A549 (cell line): Measurements from ENCODE around the gene MOB4. TPM values are rescaled to one million over a fixed set of nuclear protein-coding genes. Genes with fewer than 3 reads are reported as not detected.

Experiments used
- ATAC-seq, 2 experiments: fragments of 200-7000 bp in 1 of 2; fragments of >200 bp in 1 of 2; cut with Nextera tagmentation in 1 of 2; cut with Tn5 transposase in 1 of 2; 3 replicates each; pipeline versions ENCODE4 v1.8.0 to v1.9.1; 2018 to 2020; ENCODE audit warnings: mild to moderate bottlenecking in 1 of 2, moderate library complexity in 1 of 2
- CTCF ChIA-PET: fragments of 300-600 bp; sonication (Branson Sonifier 250); formaldehyde crosslinking; extraction: SDS; loops from one replicate; lab custom pipeline; 2021; ENCODE audit warnings: antibody characterized with exemption, inconsistent platforms; lab: Yijun Ruan, JAX
- POLR2A ChIA-PET: fragments of 350-600 bp; formaldehyde crosslinking; extraction: SDS; loops from one replicate; lab custom pipeline; 2021; ENCODE audit warnings: antibody characterized with exemption, inconsistent platforms; lab: Yijun Ruan, JAX
- DNase-seq, 2 experiments: peaks; one replicate each; pipeline versions ENCODE4 v3.0.0 to v3.0.0-alpha.2; 2011 to 2016; ENCODE audit warnings: low read depth in 1 of 2, low spot score in 1 of 2
- FAIRE-seq: peaks from 2 replicates; lab custom pipeline; 2011; peaks lifted over from hg19 to GRCh38; lab: Jason Lieb, UNC
- H3K27ac ChIP-seq, 2 experiments: fragments of >200 bp; sonication (Bioruptor Twin); formaldehyde crosslinking; 3 replicates each; pipeline ENCODE4 v1.5.1; 2016 to 2017
- H3K4me1 ChIP-seq: fragments of >200 bp; sonication (Bioruptor Twin); formaldehyde crosslinking; 3 replicates; pipeline ENCODE4 v1.6.1; 2016
- H3K4me2 ChIP-seq: fragments of >200 bp; sonication (Bioruptor Twin); formaldehyde crosslinking; 3 replicates; pipeline ENCODE4 v1.6.1; 2016
- H3K4me3 ChIP-seq: fragments of >200 bp; sonication (Bioruptor Twin); formaldehyde crosslinking; 3 replicates; pipeline ENCODE4 v1.5.1; 2016
- H3K9me3 ChIP-seq: fragments of >200 bp; sonication (Bioruptor Twin); formaldehyde crosslinking; 3 replicates; pipeline ENCODE4 v1.6.1; 2016
- ATOH8 ChIP-seq: fragments of 250-450 bp; sonication (Bioruptor Pico); IDR thresholded peaks from 2 replicates; pipeline ENCODE4 v1.5.0; 2020; ENCODE audit warnings: low read depth, mild to moderate bottlenecking, moderate library complexity
- BCL3 ChIP-seq: fragments of >200 bp; sonication (Bioruptor Twin); formaldehyde crosslinking; IDR thresholded peaks from 3 replicates; pipeline ENCODE4 v1.6.1; 2016
- CHD2 ChIP-seq: fragments of 150-350 bp; IDR thresholded peaks from 2 replicates; pipeline ENCODE4 v1.6.1; 2014; ENCODE audit warnings: low read length; ENCODE audit not compliant: partially characterized antibody
- EHF ChIP-seq: fragments of 250-450 bp; sonication (Bioruptor Pico); IDR thresholded peaks from 2 replicates; pipeline ENCODE4 v1.5.0; 2020; ENCODE audit warnings: mild to moderate bottlenecking
- EHMT2 ChIP-seq: fragments of 200-600 bp; sonication (generic); IDR thresholded peaks from 2 replicates; pipeline ENCODE4 v1.6.1; 2016; ENCODE audit warnings: antibody characterized with exemption, low read depth, mild to moderate bottlenecking, moderate library complexity
- EP300 ChIP-seq, 2 experiments: fragments of >200 bp; sonication (Bioruptor Twin); formaldehyde crosslinking; IDR thresholded peaks; 2 replicates in 1 of 2; 3 replicates in 1 of 2; pipeline ENCODE4 v1.6.1; 2016 to 2017
- HDAC2 ChIP-seq: fragments of 200-600 bp; sonication (generic); IDR thresholded peaks from 2 replicates; pipeline ENCODE4 v1.6.1; 2016
- HES2 ChIP-seq: fragments of >200 bp; sonication (Bioruptor Twin); formaldehyde crosslinking; IDR thresholded peaks from 2 replicates; pipeline ENCODE4 v1.6.1; 2016
- JUN ChIP-seq, 2 experiments: fragments of >200 bp; sonication (Bioruptor Twin); formaldehyde crosslinking; IDR thresholded peaks; 2 replicates in 1 of 2; 3 replicates in 1 of 2; pipeline ENCODE4 v1.6.1; 2016 to 2017
- KDM5A ChIP-seq: fragments of 200-600 bp; sonication (generic); IDR thresholded peaks from 2 replicates; pipeline ENCODE4 v1.6.1; 2016; ENCODE audit warnings: antibody characterized with exemption, mild to moderate bottlenecking
- MAFK ChIP-seq: fragments of 450-650 bp; IDR thresholded peaks from 2 replicates; pipeline ENCODE4 v1.6.1; 2014; ENCODE audit not compliant: partially characterized antibody
- NFE2L2 ChIP-seq: fragments of 150-350 bp; conservative IDR thresholded peaks from 2 replicates; pipeline ENCODE4 v1.6.1; 2014; ENCODE audit warnings: low read length
- POLR2A ChIP-seq: IDR thresholded peaks from 2 replicates; pipeline ENCODE4 v1.6.1; 2012; ENCODE audit warnings: mild to moderate bottlenecking, low read length
- POLR2AphosphoS2 ChIP-seq: conservative IDR thresholded peaks from 2 replicates; pipeline ENCODE4 v1.6.1; 2012; ENCODE audit warnings: low read length, improper control_type of control experiment, inconsistent platforms
- REST ChIP-seq: fragments of 200-600 bp; sonication (generic); IDR thresholded peaks from 2 replicates; pipeline ENCODE4 v1.6.1; 2016; ENCODE audit warnings: antibody characterized with exemption, mild to moderate bottlenecking, moderate library complexity
- SREBF2 ChIP-seq: fragments of 450-650 bp; IDR thresholded peaks from 2 replicates; pipeline ENCODE4 v1.6.1; 2014; ENCODE audit warnings: mild to moderate bottlenecking, moderate library complexity
- TFCP2L1 ChIP-seq: fragments of 250-450 bp; sonication (Bioruptor Pico); IDR thresholded peaks from 2 replicates; pipeline ENCODE4 v1.5.0; 2021; ENCODE audit warnings: mild to moderate bottlenecking
- USF2 ChIP-seq: fragments of 450-650 bp; IDR thresholded peaks from 2 replicates; pipeline ENCODE4 v1.6.1; 2014; ENCODE audit warnings: antibody characterized with exemption
- ZC3H11A ChIP-seq: fragments of 450-650 bp; IDR thresholded peaks from 2 replicates; pipeline ENCODE4 v1.6.1; 2014; ENCODE audit warnings: antibody characterized with exemption, mild to moderate bottlenecking
- ZFP36 ChIP-seq: fragments of 450-650 bp; IDR thresholded peaks from 2 replicates; pipeline ENCODE4 v1.6.1; 2014; ENCODE audit warnings: borderline replicate concordance; ENCODE audit not compliant: partially characterized antibody
- ZSCAN20 ChIP-seq: fragments of 250-450 bp; sonication (Bioruptor Pico); IDR thresholded peaks from 2 replicates; pipeline ENCODE4 v1.8.0; 2022; ENCODE audit warnings: mild to moderate bottlenecking, moderate library complexity
- WGBS: methylation state at CpG from one replicate; pipeline ENCODE4 v1.1.6; 2017; ENCODE audit errors: missing lambda C conversion rate; 5-methylcytosine and 5-hydroxymethylcytosine counted together
- polyA plus RNA-seq, 4 experiments: library from polyadenylated mRNA; depleted of rRNA in 3 of 4; stranded (reverse); fragments of >200 nt; fragmentation: RNase III in 1 of 4; extraction: RNeasy Plus Mini Kit Qiagen cat#74134 plus additional on column Dnase treatment in 1 of 4; gene quantifications; 2 replicates in 3 of 4; 3 replicates in 1 of 4; pipeline ENCODE4 v1.2.3, GENCODE V29; 2011 to 2017

The MOB4 gene
- polyA plus RNA-seq, 2 of the 4 experiments (the other 2 are of a cell fraction), result 57.5 to 74.7 TPM

GRCh38 chr2:197496695-197497094 lies 19.2 kb upstream of the MOB4 start:
- ATAC-seq (no peak), FAIRE-seq (no peak), DNase-seq (no peak)
- ChIA-PET POLR2A (no interaction called here), CTCF (interaction anchor here (0.9 to 1.0 kb wide), 2 partner anchors 103 to 383 kb away, joined by 3 read pairs; no protein-coding TSS in a partner anchor)
- Histone ChIP-seq H3K4me1 (peaks cover 51% of the 10 kb centered on the region), H3K4me2 (peak overlapping the region; percentile 97), H3K4me3 (peak overlapping the region; percentile 74; the same call in 2 of the 3 replicates), H3K9me3 (no peaks in the 10 kb centered on the region), H3K27ac (peak overlapping the region in 1 of 2 experiments; percentile 47; a peak in 3 of 6 replicates)
- TF ChIP-seq ZC3H11A (no peak), EP300 (IDR thresholded peaks at IDR 0.05) (no peak)

- DNase-seq (no peak), FAIRE-seq (no peak), ATAC-seq (no peak)
- TF ChIP-seq TFCP2L1 (CRISPR knock-in tag) (no peak), EHMT2 (no peak), REST (no peak), ATOH8 (CRISPR knock-in tag) (no peak), CHD2 (no peak), EHF (no peak), BCL3 (no peak), NFE2L2 (no peak), ZFP36 (no peak), SREBF2 (no peak), JUN (IDR thresholded peaks at IDR 0.05) (no peak), KDM5A (no peak), HES2 (no peak)
- Histone ChIP-seq H3K4me2 (peak overlapping the region; percentile 97), H3K4me1 (peaks cover 54% of the 10 kb centered on the region), H3K27ac (peak overlapping the region; percentile 87 to 99; a peak in 4 of 6 replicates), H3K9me3 (no peaks in the 10 kb centered on the region), H3K4me3 (peak overlapping the region; percentile 74)
- CTCF ChIA-PET, result interaction anchor here (0.9 kb wide), 1 partner anchor 102 kb away, joined by 3 read pairs; no protein-coding TSS in a partner anchor
- 3% methylated on average over 2 of the region's 2 CpGs for whole genome bisulfite sequencing
- POLR2A ChIA-PET, result interaction anchor here (3.7 kb wide), 1 partner anchor 44 kb away, joined by 33 read pairs; the partner anchor contains the start of gene COQ10B
These were observed 18.5 kb upstream of the MOB4 start for GRCh38 chr2:197497326-197497725.

GRCh38 chr2:197498235-197498936 lies 17.5 kb upstream of the MOB4 start:
- ATAC-seq, result no peak
- DNase-seq, result no peak
- H3K27ac ChIP-seq, result peak overlapping the region; percentile 87 to 99
- no peaks in the 10 kb centered on the region for H3K9me3 ChIP-seq
- no peak for FAIRE-seq
- POLR2A ChIA-PET, result interaction anchor here (0.6 to 3.7 kb wide), 5 partner anchors 9 to 63 kb away, joined by 3 to 33 read pairs (median 18); partner anchors contain the start of genes COQ10B, MOB4 and SF3B1
- TF ChIP-seq KDM5A, result no peak
- TF ChIP-seq JUN (IDR thresholded peaks at IDR 0.05), result no peak
- TF ChIP-seq ZSCAN20 (CRISPR knock-in tag), result no peak
- no peak for TF ChIP-seq POLR2A
- TF ChIP-seq REST, result no peak; the same call in 1 of the 2 replicates
- TF ChIP-seq HDAC2, result no peak
- no peak for TF ChIP-seq MAFK
- no peak for TF ChIP-seq POLR2AphosphoS2
- TF ChIP-seq USF2, result no peak
- TF ChIP-seq ATOH8 (CRISPR knock-in tag), result no peak
- peaks cover 58% of the 10 kb centered on the region for H3K4me1 ChIP-seq
- 1% methylated on average over 14 of the region's 14 CpGs for WGBS
- H3K4me2 ChIP-seq, result peak overlapping the region; percentile 97
- CTCF ChIA-PET, result no interaction called here
- peak overlapping the region; percentile 74 for H3K4me3 ChIP-seq
